IPS-NIHi7 (cell line): ENCODE measurements around the gene CCIN.

Experiments used
- DNase-seq: peaks from one replicate; pipeline ENCODE4 v3.0.0; 2012; ENCODE audit warnings: mixed read lengths; ENCODE audit errors: extremely low spot score

CCIN gene

DNA sequence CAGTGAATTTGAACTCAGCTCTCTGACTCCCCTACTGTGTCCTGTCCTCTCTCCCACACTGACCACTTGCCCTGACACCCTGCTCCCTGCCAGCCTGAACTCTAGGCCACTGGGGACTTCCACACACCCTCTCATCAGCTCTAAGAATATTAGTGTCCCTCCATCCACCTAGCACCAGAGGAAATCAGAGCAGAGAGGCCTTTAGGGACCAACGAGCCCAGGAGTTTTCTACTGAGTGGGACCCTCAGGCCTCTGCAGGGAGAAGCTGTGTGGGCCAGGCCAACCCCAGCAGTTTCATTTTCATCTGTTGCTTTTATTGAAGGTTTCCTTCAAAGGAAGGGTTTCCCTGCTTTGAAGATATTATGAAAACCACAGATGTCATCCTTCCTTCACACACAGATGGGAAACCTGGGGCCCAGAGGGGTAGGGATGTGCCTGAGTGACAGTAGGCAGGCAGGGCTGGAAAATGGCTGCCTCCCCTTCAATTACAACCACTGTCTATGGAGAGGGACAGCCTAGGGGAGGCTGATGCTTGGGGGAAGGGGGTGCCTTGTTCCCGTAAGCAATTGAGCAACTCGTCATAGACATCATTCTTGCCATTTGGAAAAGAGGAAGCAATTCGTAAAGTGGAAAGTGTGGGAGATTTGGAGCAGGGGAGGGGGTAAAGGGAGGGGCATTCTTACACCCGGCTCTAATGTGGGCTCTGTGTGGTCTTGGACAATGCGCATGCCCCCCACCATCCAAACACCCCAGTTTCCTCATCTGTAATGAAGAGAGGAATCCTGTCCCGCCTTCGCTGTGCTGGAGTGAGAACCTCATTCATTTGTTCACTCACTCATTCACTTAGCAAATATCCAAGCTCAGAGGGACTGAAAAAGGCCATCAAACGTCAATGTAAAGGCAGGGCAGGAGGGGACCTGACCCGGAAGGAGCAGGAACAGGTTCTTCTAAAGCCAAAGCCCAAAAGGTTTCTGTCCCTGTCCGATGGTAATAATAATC is 28.8 kb upstream of the CCIN start:
- DNase-seq, result no peak

DNA sequence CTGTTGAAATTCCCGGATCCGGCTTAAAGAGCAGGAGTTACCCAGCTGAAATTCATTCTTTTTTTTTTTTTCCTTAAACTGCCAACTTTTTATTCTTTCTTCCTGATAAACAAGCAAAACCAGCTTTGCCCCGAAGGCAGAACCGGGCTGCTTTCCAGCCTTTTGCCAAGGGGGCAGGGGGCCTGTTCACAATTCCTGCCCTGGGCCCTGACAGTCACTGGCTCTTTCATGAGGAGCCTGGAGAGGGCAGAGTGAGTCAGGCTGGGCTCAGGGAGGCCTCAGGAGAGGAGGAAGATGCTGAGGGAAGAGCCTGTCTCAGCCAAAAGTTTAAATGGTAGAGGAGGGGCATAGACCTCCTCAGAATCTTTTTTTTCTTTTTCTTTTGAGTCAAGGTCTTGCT is 27.9 kb upstream of the CCIN start:
- DNase-seq, result no peak

DNA sequence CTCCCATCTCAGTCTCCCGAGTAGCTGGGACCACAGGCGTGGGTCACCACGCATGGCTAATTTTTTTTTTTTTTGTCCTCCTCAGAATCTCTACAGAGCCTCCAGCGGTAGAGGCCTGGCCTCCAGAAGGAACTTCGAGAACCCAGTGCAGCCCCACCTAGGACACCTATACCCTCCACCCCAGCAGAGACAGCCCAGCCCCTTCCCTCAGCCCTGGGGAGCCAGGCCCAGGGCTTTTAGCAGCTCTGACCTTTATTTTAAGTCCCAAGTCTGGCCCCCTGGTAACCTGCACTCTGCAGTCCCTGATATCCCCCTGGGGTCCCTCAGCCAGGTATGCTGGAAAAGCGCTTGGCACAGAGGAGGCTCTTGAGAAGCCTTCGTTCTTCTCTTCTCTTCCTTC is 27.4 kb upstream of the CCIN start:
- no peak for DNase-seq

DNA sequence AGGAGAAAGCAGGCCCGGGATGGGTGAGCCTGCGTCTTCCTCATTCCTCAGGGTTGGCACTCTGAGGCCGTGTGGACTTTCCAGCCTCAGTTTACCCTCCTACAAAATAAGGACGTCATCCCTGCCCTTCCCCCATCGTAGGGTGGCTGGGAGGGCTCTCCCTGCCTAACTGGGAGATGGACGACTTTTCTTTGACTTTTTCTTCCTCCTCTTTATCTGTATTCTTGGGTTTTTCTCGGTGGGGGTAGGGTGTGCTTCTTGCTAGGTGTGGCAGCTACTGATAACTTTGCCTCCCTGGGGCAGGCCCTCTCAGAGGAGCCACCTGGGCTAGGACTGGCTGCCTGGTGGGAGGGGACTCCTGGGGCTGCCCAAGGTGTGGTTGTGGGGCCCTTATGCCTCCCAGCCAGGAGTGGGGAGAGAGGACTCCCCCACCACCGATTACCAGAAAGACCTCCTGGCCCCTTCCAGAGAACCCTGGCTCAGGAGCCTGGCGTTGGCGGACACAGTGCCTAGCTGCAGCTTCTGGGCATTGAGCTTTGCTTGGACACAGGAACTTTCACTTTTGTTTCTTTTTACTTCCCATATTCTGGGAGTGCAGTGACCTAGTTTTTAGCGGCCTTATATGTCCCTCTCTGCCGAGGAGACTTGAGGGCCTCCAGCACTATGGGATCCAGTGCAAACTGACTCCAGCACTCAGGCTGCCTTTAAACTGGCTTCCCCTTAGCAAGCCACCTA is 26.5 kb upstream of the CCIN start:
- DNase-seq, result no peak

DNA sequence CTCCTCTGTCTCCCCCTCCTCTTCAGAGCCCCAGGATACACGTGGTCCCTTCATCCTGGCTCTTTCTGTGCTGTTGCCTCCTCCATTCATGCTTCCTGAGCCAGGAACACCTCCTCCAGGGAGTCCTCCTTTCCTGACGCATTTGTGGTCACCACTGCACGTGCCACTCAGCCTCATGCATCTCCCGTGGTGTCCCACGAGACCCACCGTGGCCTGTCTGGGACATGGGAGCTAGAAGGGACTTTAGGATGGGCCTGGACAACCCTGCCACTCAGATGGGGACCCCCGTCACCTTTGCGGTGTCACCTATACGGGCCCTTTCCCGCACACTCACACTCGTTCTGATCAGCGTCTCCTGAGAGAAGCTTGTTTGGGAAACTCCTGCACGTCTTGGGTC is 25.9 kb upstream of the CCIN start:
- DNase-seq, result no peak

DNA sequence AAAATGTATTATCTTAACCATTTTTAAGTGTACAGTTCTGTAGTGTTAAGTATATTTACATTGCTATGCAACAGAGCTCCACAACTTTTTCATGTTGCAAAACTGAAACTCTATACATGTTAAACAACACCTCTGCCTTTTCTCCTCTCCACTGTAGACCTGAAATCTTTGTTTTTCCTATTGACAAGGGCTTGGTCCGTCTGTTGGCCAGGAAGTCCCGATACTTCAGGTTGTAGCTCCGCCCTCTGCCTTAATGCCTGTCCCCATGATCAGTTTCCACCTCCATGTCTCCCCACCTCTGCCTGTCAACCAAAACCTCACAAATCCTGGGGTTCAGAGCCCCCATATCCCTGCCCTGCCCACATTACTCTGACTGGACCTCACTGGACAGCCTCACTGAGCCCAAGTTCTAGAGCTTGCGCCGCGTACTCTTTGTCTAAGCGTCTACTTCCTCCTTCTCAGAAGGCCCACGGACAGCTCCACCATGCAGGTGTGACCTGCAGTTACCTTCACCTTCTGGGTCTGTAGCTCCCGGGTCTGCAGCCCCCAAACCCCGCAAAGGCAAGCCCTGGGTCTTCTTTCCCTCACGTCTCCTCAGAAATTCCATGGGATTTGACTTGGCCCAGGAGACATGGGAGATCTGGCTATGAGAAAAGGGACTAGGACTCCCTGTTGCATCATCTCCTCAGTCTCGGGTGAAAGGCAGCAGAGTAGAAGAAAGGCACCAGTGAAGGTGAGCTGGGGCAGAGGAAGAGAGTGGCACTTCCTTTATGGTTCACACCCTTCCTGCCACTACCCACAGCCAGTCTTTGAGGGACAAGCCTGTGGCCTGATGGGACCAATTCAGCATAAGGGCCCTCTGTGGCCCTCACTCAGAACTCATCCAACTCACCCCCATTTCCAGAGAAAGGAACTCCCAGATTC is 24.6 kb upstream of the CCIN start:
- no peak for DNase-seq

DNA sequence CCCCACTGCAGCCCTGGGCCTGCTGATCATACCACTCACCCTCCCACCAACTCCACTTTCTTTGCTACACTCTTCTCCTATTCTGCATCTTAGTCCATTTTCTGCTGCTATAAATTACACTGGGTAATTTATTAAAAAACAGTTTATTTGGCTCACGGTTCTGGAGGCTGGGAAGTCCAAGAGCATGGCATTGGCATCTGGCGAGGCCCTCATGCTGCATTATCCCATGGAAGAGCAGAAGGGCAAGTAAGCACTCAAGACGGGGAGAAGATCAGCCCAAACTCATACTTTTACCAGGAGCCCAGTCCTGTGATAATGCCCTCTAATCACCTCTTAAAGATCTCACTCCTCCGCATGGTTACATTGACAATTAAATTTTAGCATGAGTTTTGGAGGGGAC is 23.2 kb upstream of the CCIN start:
- no peak for DNase-seq

DNA sequence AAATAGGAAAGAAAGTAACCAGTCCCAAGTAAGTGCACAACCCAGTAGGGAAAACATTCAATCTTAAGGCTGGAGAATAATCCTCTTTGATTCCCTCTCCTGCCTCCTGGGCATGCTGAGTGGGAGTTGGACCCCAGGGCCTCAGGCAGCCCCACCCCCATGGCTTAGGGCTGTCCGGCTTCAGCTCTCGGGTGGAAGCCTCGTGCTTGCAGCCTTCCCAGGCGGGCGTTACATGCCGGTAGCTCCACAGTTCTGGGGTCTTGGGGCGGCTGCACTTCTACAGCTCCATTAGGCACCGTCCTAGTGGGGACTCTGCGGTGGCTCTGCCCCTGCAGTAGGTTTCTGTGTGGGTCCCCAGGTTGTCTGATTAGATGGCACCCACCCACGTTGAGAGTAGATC is 22.5 kb upstream of the CCIN start:
- DNase-seq, result no peak

DNA sequence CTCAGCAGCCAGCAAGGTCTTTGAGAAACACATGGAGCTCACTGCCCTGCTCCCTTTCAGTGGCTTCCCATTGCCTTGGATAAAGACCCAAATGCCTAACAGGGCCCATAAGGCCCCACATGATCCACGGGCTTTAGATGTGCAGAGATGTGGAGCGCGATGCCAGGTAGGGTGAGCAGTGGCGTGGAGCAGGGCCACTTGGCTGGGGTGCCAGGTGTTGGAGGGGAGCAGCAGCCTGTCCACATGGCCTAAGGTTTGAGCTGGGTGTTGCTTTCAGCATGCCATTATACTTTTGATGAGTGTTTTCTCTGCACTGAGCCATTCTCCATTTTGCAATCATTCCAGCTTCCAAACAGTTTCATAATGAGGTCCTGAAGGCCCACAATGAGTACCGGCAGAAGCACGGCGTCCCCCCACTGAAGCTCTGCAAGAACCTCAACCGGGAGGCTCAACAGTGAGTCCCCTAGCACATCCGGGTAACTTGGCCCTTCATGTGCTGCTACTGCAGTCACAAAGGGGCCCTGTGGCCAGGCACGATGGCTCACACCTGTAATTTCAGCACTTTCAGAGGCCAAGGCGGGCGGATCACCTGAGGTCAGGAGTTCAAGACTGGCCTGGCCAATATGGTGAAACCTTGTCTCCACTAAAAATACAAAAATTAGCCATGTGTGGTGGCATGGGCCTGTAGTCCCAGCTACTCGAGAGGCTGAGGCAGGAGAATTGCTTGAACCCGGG is 21.6 kb upstream of the CCIN start:
- DNase-seq, result no peak

DNA sequence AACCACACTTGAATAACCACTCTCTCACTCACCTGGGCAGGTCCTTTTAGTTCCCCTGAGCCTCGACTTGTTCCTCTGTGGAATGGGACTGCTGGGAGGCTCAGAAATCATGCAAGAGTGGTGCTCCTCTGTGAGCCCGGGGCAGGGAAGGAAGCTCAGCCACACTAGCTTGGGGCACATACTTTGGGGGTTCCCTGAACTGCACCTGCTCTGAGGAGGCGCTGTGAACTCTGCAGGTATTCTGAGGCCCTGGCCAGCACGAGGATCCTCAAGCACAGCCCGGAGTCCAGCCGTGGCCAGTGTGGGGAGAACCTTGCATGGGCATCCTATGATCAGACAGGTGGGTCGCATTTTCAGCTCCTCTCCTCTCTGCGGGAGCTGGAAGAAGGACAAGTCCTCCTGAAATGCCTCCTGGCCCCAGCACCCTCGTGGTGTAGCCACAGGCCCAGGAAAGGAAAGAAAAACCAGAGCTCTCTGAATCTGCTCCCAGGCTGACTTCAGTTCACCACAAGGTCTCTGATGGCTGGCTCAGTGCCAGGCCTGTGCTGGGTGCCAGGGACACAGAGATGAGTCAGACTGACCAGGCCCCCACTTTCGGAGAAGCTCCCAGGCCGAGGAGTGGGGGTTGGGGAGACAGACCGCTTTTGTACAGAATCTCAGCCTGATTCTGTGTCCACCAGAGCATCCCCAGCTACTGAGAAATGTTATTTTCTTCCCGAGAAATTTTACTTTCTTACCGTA is 20.7 kb upstream of the CCIN start:
- no peak for DNase-seq

DNA sequence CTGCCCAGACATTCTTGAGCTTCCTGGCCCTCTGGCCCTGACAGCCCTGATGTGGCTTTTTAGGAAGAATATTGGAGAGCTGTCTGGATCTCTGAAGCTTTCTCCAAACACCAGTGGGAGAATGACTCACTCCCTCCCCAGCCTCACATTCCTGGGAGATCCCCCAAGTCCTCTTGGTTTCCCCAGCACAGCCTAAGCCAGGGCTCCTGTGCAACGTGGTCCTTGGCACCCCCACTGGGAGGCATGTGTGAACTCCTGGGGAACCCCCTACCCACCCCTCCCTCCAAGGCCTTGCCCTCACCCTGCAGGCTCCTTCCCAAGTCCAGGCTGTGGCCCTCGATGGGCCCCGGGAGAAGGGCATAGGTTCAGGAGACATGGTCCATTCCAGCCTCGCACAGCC is 20.0 kb upstream of the CCIN start:
- no peak for DNase-seq

DNA sequence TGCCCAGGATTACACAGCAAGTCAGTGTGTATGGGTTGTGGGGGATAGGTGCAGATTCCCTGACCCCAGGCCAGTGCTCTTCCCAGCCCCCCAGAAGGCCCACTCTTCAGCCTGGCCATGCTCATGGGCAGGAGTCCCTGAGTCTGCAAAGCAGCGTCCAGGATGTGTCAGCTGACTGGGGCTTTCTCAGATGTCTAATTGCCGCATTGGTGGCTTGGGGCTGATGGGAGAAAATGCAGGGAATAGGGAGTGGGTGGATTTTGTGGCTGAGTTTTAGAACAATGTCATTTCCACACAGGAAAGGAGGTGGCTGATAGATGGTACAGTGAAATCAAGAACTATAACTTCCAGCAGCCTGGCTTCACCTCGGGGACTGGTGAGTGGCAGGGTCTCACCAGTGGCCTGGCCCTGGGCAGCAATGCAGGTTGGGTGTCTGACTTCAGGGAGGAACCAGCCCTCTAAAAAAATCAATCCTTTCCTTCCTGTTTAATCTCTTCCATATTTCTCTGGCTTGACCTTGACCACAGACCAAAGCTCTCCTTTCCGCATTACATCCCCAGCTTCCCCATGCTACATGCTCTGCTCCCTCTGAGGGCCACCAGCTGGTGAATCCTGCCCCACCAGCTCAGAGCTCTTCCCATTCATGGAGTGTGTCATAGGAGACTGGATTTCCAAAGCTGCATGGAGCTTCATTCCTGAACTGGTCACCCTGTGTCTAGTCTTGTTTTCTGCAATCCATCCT is 18.4 kb upstream of the CCIN start:
- DNase-seq, result no peak

DNA sequence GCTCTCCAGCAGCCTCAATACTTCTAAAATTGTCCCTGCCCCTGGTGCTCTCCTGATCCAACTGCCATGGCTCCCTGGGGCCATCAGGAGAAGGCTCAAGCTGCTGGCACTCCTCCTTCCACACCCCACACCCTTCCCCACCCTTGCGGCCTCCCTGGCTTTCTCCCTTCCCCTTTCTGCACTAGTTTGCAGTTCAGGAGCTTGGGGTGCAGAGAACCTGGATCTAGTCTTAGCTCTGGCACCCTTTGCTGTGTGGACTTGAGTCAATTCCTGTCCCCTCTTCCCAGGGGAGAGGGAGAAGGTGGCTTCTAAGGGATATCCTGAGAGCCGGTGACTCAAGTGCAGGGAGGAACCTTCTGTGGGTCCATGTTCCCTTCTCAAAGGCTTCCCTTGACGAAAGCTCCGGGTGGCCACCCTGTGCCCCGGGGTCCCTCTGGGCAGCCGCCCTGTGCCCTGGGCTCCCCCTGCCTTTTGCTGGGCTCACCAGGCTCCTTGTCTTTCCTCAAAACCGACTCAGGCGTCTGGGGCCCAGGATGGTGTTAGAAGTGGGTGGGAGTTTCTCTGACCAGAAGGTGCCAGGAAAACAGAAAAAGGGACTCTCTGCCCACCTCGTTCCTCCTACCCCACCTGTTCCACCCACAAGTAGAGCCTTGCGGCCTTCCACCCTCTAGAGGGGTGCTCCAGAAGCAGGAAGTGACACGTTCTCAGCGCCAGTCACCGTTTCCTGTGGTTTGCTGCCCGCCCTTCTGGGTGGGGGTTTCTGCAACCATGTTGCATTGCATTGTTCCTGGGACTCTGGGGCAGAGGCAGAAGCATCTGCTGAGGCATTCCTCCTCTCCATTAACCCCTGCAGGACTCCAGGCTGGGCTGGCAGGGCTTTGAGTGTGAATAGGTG is 17.6 kb upstream of the CCIN start:
- DNase-seq, result no peak

DNA sequence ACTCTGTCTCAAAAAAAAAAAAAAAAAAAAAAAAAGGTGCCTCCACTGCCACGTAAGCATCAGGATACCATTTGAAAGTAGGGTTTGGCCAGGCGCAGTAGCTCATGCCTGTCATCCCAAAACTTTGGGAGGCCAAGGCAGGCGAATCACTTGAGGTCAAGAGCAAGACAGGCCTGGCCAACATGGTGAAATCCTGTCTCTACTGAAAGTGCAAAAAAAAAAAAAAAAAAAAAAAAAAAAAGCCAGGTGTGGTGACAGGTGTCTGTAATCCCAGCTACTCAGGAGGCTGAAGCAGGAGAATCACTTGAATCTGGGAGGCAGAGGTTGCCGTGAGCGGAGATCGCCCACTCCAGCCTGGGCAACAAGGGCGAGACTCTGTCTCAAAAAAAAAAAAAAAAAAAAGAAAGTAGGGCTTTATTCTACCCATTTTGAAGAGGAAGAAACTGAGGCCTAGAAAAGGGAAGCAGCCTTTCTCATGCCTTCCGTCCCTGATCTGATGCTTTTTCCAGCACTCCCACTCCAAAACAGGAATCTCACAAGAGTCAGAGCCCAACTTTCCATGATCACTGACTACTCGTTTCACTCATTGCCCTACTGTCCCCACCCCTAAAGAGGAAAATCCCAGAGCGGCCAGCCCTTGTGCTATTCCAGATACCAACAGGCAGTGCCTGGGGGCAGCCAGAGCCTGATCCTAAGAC is 16.3 kb upstream of the CCIN start:
- no peak for DNase-seq

DNA sequence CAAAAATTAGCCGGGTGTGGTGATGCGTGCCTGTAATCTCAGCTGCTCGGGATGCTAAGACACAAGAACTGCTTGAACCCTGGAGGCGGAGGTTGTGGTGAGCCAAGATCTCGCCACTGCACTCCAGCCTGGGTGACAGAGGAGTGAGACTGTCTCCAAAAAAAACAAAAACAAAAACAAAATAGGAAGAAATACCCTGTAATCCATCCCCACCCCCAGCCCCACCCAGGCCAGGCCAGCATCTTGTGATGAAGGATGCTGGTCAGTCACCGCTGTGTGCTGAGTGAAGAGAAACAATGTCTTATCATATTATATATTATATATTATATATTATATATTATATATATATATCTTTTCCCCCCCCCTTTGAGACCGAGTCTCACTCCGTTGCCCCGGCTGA is 15.4 kb upstream of the CCIN start:
- no peak for DNase-seq

DNA sequence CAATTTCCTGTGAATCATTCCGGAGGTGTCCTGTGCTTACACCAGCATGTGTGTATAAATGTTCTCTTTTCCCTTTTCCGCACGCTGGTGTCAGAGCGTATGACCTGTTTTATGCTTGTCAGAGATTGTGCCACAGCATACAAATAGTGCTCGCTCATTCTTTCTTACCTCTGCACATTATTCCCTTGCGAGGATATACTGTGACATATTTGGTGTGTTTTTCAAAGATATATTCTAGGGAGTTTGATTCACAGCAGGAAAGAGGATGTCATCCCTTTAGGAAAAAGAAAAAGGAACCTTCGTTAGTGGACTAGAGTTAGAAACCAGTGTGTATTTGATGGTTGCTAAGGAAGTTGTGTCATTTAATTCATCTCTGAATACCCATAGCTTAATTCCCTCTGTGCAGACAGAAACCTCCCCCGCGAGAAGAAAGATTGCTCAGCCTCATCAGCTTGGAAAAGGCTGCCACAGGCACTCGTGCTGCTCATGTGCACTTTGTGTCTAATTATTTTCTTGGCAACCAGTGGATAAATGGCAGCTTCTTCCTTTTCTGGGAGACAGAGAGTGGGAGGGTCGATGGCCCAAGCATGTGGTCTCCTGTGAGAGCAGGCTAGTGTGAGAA is 14.7 kb upstream of the CCIN start:
- DNase-seq, result no peak

DNA sequence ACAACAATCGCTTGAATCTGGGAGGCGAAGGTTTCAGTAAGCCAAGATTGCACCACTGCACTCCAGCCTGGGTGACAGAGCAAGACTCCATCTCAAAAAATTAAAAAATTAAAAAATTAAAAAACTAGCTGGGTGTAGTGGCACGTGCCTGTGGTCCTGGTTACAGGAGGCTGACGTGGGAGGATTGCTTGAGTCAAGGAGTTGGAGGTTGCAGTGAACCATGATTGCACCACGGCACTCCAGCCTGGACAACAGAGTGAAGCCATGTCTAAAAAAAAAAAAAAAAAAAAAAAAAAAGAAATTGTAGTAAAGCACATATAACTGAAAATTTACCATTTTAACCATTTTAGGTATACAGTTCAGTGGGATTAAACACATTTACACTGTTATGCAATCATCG is 13.1 kb upstream of the CCIN start:
- no peak for DNase-seq

DNA sequence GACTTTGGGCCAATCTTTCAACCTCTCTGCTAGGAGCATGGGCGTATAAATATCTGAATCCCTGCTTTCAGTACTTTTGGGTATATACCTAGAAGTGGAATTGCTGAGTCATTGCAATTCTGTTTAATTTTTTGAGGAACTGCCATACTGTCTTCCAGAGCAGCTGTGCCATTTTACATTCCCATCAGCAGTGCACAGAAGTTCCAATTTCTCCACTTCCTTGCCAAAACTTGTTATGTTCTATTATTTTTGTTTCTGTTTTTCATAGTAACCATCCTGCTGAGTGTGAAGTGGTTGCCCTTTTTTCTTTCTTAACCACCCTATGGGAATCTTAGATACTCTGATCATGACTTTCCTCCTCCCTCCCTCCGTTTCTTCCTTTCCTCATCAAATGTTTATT is 11.1 kb upstream of the CCIN start:
- DNase-seq, result no peak
